HG03442 (cell line): Measurements from ENCODE around the gene ZNF577.

ENCODE experiments used
- ATAC-seq: cut with Tn5 transposase; IDR thresholded peaks from one replicate; pipeline ENCODE4 v1.9.1; 2021; ENCODE audit warnings: mild to moderate bottlenecking, moderate library complexity; ENCODE audit not compliant: unreplicated experiment

Gene ZNF577

GRCh38 chr19:51873097-51873496, 14.7 kb downstream of the ZNF577 start:
- no peak for ATAC-seq

- no peak for ATAC-seq
Measured at GRCh38 chr19:51861870-51862622, 25.7 kb downstream of the ZNF577 start.

- ATAC-seq, result no peak
Measured at GRCh38 chr19:51837145-51837544, 50.6 kb downstream of the ZNF577 start.

- no peak for ATAC-seq
Measured at GRCh38 chr19:51830274-51830673, 57.5 kb downstream of the ZNF577 start.

- no peak for ATAC-seq
Measured at GRCh38 chr19:51824281-51825005, 63.3 kb downstream of the ZNF577 start.

- ATAC-seq, result no peak
Measured at GRCh38 chr19:51822946-51823345, 64.8 kb downstream of the ZNF577 start.

GRCh38 chr19:51822325-51822724, 65.4 kb downstream of the ZNF577 start:
- no peak for ATAC-seq

GRCh38 chr19:51821921-51822320, 65.8 kb downstream of the ZNF577 start:
- no peak for ATAC-seq

- ATAC-seq, result no peak
Measured at GRCh38 chr19:51821456-51821855, 66.3 kb downstream of the ZNF577 start.
